Measurements from ENCODE around the gene CEACAM7. TPM values are rescaled to one million over a fixed set of nuclear protein-coding genes. Genes with fewer than 3 reads are reported as not detected.
"Not testable (repeated sequence)": the region's sequence is repeated elsewhere in the genome, so short reads cannot be mapped to it uniquely, and the experiment has no call there.

CEACAM7 gene
- total RNA-seq, 1 donor from 2014 or later, result 0.60 TPM

DNA sequence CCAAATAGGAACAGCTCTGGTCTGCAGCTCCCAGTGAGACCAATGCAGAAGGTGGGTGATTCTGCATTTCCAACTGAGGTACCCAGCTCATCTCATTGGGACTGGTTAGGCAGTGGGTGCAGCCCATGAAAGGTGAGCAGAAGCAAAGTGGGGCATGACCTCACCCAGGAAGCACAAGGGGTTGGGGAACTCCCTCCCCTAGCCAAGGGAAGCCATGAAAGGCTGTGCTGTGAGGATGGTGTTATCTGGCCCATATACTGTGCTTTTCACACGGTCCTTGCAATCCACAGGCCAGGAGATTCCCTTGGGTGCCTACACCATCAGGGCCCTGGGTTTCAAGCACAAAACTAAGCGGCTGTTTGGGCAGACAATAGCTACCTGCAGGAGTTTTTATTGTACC is 31.3 kb downstream of the CEACAM7 start:
- DNase-seq (ENCODE audit: low read depth in 2 of 2), result not testable (repeated sequence)

DNA sequence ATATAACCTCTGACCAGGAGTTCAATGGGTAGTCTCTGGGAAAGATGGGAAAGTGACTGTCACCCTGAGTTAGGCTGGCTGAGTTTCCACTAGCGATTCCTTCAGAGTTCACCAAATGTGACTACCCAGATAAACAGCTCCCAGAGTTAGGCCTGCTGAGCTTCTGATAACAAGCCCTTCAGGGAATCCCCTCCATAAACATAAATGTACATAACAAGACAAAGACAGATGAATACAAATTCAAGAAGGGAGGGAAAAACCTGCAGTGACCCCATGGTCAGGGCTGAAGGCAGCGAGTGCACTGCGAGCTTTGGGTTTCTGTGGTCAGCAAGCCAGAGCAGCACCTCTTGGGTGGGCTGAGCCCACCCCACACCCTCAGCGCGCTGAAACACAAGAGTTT is 35.8 kb downstream of the CEACAM7 start:
- DNase-seq (ENCODE audit: low read depth in 2 of 2), result no peak

DNA sequence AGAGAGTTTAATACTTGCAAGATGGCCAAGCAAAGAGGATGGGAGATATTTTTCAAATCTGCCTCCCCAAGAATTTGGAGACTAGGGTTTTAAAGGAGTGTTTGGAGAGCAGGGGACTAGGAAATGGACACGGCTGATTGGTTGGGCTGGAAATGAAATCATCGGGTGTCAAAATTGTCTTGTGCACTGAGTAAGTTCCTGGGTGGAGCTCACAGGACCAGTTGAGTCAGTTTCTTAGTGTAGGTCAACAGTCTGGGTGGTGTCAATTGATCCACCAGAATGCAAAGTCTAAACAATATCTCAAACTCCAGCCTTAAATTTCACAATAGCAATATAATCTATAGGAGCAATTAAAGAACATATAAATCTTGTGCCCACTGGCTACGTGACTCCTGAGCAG is 38.2 kb downstream of the CEACAM7 start:
- DNase-seq (ENCODE audit: low read depth in 2 of 2), result no peak

DNA sequence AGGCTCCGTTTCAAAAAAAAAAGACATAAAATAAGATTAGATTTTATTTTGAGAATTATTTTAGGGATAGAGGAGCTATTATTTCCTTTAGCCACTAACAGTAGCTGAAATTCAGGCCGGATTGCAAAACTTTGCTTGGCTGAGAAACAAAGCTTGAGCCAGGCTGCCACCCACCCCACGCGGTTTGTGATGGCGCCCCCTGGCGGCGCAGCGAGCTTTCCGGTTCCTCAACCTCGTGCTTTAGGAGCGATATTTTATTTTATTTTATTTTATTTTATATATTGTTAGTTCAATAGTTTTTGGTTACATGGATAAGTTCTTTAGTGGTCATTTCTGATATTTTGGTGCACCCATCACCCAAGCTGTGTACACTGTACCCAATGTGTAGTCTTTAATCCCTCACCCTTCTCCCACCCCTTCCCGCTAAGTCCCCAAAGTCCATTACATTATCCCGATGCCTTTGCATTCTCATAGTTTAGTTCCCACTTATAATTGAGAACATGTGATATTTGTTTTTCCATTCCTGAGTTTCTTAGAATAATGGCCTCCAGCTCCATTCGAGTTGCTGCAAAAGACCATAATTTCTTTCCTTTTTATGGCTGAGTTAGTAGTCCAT is 41.4 kb downstream of the CEACAM7 start:
- DNase-seq (ENCODE audit: low read depth in 2 of 2), result peak in 1 of 2 donors; percentile 21

DNA sequence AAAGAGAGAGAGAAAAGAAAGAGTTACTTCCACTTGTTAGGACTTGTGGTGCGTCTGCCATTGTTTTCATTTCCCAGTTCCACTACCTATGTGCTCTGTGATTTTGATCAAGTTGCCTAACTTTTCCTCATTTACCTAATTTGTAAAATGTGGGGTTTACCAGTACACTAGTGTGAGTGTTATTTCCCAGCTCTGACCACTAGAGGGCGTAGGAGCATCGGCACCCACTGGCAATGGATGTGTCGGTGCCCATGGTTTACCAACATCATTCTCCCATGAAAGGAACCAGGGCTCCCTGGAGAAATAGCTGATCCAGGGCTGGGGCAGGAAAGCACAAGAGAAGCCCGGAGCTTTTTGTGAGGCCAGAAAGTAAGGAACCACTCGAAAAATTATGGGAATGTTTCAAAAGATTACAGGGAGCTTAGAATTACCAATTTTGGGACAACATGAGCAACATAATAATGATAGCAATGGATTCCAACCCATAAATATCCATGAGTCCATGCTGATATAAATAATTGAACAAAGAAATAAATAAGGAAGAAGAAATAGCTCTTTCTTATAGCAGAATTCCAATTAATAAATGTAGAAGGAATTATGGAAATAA is 46.1 kb downstream of the CEACAM7 start:
- peak; percentile 58 to 74 for DNase-seq (ENCODE audit: low read depth in 2 of 2)

DNA sequence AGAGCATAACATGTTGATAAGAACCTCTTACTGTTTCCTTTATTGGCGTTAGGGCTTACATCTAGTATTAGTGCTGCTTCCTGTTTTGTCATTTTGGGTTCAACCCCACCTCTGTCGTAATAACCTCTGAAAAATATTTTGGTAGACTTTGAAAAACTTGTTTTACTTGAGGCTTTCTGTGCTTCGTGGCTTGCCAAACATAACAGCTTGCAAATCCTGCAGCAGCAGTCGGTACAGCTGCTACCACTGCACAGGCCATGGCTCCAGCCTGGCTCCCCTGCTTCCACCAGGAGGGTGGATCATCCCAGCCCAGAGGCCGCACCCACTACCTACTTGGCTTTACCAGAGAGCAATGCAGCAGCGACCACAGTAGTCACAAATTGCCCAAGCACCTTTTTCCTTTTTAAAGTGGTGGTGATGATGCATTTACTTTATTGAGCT is 49.4 kb downstream of the CEACAM7 start:
- DNase-seq (ENCODE audit: low read depth in 2 of 2), result no peak

DNA sequence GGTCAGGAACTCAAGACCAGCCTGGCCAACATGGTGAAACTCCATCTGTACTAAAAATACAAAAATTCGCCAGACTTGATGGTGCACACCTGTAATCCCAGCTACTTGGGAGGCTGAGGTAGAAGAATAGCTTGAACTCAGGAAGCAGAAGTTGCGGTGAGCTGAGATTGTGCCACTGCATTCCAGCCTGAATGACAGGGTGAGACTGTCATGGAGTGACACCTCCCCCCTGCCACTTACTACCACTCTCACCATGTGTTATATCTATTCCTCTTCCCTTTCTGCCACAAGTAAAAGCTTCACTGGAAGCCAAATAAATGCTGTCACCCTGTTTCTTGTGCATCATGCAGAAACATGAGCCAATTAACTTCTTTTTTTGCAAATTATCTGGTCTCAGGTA is 50.6 kb downstream of the CEACAM7 start:
- DNase-seq (ENCODE audit: low read depth in 2 of 2), result no peak

DNA sequence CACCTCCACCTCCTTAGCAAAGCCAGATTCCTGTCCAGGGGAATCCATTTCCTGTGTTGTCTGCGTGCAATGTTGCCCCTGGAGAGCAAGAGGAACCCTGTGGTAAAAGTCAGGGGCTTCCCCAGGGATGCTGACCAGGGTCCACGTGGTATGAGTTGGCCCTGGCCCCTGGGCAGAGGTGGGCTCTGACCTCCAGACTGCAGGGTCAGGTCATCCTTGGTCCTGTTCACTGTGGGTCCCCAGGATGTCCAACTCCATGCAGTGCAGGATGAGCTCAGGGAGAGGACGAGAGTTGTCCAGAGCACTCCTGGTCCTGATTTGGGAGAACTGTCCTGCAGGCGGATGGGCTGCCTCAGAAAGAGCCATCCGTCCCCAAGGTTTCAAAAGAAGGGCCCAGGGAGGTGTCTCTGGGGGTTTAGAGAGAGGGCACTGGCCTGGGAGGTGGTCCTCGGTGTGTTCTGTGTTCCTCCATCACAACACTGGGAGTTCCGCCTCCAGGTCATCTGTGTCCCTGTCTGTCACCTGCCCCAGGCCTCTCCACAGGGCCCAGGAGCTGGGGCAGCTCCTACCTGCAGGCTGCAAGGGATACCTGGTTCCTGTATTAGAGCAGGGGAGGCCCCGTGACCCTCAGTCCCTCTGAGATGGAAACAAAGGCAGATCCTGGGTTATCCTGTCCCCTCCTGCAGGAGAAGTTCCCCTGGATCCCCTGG is 59.9 kb downstream of the CEACAM7 start:
- DNase-seq (ENCODE audit: low read depth in 2 of 2), result no peak

DNA sequence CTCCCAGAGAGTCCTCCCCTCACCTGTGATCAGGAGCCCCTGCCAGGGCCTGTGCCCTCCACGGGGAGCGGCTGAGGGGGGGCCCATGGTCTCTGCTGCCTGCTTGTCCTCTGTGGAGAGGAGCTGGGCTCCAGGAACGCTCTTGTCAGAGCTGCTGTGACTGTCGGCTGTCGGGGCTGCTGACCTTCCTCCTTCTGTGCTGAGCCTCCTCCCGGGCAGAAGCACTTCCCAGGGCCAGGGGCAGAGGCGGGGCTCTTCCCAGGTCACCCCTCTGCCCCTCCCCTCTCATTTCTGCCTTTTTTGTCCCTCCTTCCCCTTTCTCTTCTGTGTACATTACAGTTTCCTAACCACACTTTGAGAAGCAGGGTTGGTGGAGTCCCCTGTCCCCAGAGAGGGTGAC is 61.2 kb downstream of the CEACAM7 start, which contains the start of gene CEACAM4:
TSS of gene CEACAM4 (minus strand) at position 198 of the 400 bp plus-strand sequence. CDS start at position 87, 111 bp downstream.
- no peak for DNase-seq (ENCODE audit: low read depth in 2 of 2)

DNA sequence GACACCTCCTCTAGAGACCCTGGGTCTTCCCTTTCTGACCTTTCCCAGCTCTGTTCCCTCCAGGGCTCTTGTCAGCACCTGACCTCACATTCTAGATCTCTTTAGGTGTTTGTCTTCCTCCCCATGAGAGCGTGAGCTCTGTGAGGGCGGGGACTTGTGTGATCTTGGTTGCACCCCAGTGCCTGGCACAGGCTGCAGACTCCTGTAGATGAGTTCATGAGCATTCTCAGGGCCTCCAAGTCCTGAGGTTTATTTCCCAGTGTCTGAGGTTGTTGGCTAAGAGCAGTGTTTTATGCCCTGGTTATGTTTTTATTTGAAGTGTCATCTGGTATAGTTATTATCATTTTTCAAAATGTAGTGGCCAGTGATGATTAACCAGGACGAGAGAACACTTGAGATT is 61.8 kb downstream of the CEACAM7 start:
- DNase-seq (ENCODE audit: low read depth in 2 of 2), result no peak

DNA sequence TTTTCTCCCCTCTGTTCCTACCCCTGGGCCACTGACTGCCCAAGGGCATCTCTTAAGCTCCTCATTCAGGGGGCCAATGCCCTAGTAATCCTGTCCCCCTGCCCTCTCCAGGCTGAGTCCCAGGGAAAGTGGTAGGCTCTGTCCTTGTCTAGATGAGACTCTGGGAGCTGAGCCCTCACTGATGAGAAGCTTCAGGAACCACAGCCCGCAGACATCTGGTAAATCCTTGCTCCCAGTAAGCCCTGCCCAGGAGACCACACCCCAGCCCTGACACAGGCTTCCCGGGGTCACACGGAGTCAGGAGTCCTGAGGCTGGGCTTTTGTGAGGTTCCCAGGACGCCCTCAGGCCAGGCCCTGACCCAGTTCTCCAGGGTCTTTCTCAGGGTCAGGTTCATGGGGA is 63.1 kb downstream of the CEACAM7 start:
- no peak for DNase-seq (ENCODE audit: low read depth in 2 of 2)

DNA sequence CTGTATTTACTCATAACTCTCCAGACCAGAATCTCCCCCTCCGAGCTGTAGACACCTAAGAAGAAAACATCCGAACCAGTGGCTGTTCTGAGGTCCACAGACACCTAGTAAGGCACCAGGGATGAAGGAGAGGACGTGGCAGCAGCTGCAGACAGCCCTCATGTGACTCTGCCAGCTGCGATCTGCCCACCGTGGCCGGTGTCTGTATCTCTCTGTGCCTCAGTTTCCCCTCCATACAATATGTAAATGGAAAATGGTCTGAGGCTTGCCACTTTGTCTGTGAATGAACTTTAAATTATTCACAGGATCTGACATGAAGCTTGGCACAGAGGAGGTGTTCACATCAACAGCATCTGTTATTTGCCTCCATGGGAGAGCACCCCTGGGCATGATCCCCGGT is 63.6 kb downstream of the CEACAM7 start:
- no peak for DNase-seq (ENCODE audit: low read depth in 2 of 2)

DNA sequence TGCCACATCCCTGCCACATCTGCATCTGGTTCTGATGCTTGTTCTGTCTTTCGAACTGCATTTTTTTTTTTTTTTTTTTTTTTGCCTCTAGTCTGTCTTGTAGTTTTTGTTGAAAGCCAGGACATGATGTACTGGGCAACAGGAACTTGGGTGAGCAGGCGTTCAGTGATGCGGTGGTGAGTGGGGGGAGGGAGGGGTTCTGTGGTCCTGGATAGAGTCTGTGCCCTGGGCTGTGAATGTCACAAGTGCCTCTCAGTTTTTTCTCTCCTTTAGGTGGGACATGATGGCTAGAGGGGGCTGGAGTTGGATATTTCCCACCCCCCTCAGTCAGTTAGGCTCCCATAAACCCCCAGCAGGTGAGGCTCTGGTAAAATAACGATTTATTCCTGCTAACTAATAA is 64.7 kb downstream of the CEACAM7 start:
- no peak for DNase-seq (ENCODE audit: low read depth in 2 of 2)

Other genes starting within 250 kb of the CEACAM7 start
- gene DMAC2, start 248.4 kb downstream of the CEACAM7 start, total RNA-seq, result 30.5 and 36.3 TPM in 2 replicates
- not detected in 2 replicates for gene ERICH4, start 245.1 kb downstream of the CEACAM7 start, total RNA-seq
- gene CEACAM21, start 112.1 kb downstream of the CEACAM7 start, total RNA-seq, result 6.8 and 10.7 TPM in 2 replicates
- gene CEACAM4, start 61.2 kb downstream of the CEACAM7 start, total RNA-seq, result not detected in 2 replicates
- not detected in 2 replicates for gene CEACAM5, start 20.4 kb upstream of the CEACAM7 start, total RNA-seq
- gene CEACAM6, start 67.3 kb upstream of the CEACAM7 start, total RNA-seq, result not detected in 2 replicates
- gene CEACAM3, start 108.3 kb upstream of the CEACAM7 start, total RNA-seq, result not detected in 2 replicates
- not detected in 2 replicates for gene LYPD4, start 156.4 kb upstream of the CEACAM7 start, total RNA-seq
- not detected in 2 replicates for gene DMRTC2, start 156.8 kb upstream of the CEACAM7 start, total RNA-seq
- 1,113 and 1,209 TPM in 2 replicates for gene RPS19, start 172.0 kb upstream of the CEACAM7 start, total RNA-seq
- gene CD79A, start 189.0 kb upstream of the CEACAM7 start, total RNA-seq, result not detected in 2 replicates
- 24.0 and 34.7 TPM in 2 replicates for gene ARHGEF1, start 194.9 kb upstream of the CEACAM7 start, total RNA-seq
- not detected in 2 replicates for gene ERFL, start 240.2 kb upstream of the CEACAM7 start, total RNA-seq

Data from lung microvascular endothelial cell (primary cell).